HCT116 (cell line): Measurements from ENCODE around the gene VWA5B1. TPM values are rescaled to one million over a fixed set of nuclear protein-coding genes. Genes with fewer than 3 reads are reported as not detected.
"Not testable (repeated sequence)": the region's sequence is repeated elsewhere in the genome, so short reads cannot be mapped to it uniquely, and the experiment has no call there.

ENCODE experiments used
- ATAC-seq: fragments of 200-7000 bp; cut with Tn5 transposase; 2 replicates; pipeline ENCODE4 v1.9.1; 2020; ENCODE audit warnings: mild to moderate bottlenecking, moderate library complexity
- BruUV-seq: library from RNA; stranded (reverse); fragments of 400-500 nt; replicated peaks from 2 replicates; lab custom pipeline; 2021; lab: Mats Ljungman, UMichigan
- CTCF ChIA-PET: fragments of 300-600 bp; sonication (Branson Sonifier 250); formaldehyde crosslinking; loops from one replicate; lab custom pipeline; 2021; ENCODE audit warnings: antibody characterized with exemption; lab: Charles Lee
- POLR2A ChIA-PET: fragments of 300-600, 350-600 bp; sonication (Branson Sonifier 250); formaldehyde crosslinking; loops from one replicate; lab custom pipeline; 2021; ENCODE audit warnings: antibody characterized with exemption; lab: Charles Lee
- RAD21 ChIA-PET, 2 experiments: fragments of 300-600 bp; sonication (Branson Sonifier 250); formaldehyde crosslinking; loops; one replicate each; lab custom pipeline; 2023; ENCODE audit warnings: low total read pairs in 2 of 2; ENCODE audit not compliant: uncharacterized antibody in 2 of 2, unreplicated experiment in 2 of 2, low non-redundant PET in 1 of 2; lab: Charles Lee
- DNase-seq: peaks from one replicate; pipeline ENCODE4 v3.0.0-alpha.2; 2010; ENCODE audit warnings: low read depth, low spot score
- H2AFZ ChIP-seq: fragments of 200-600 bp; shearing (Covaris generic), sonication (generic); 2 replicates; pipeline ENCODE4 v1.6.1; 2017; ENCODE audit warnings: low read depth, mixed run types, mixed read lengths, antibody characterized with exemption, low read length; ENCODE audit not compliant: poor library complexity, severe bottlenecking
- H3K27ac ChIP-seq: 2 replicates; pipeline ENCODE4 v1.5.1; 2012; ENCODE audit warnings: low read depth, low read length
- H3K27me3 ChIP-seq: fragments of 200-600 bp; sonication (generic); 2 replicates; pipeline ENCODE4 v1.6.1; 2016; ENCODE audit warnings: mixed run types, low read length, mixed read lengths; ENCODE audit not compliant: insufficient read depth
- H3K36me3 ChIP-seq, 2 experiments: fragments of 200-500 bp in 1 of 2; fragments of 200-600 bp in 1 of 2; sonication (Bioruptor generic) in 1 of 2; sonication (generic) in 1 of 2; 2 replicates each; pipeline versions ENCODE4 v1.5.1 to v1.6.1; 2014 to 2016; ENCODE audit warnings: low read length in 2 of 2, inconsistent platforms in 1 of 2, mixed read lengths in 1 of 2, mixed run types in 1 of 2; ENCODE audit not compliant: insufficient read depth in 2 of 2, control insufficient read depth in 1 of 2
- H3K4me1 ChIP-seq, 2 experiments: fragments of 200-600 bp in 1 of 2; sonication (generic) in 1 of 2; 2 replicates each; pipeline versions ENCODE4 v1.5.1 to v1.6.1; 2012 to 2017; ENCODE audit warnings: low read length in 2 of 2, inconsistent platforms in 1 of 2, mild to moderate bottlenecking in 1 of 2, mixed read lengths in 1 of 2, mixed run types in 1 of 2, moderate library complexity in 1 of 2; ENCODE audit not compliant: insufficient read depth in 2 of 2, control insufficient read depth in 1 of 2
- H3K4me2 ChIP-seq: fragments of 200-600 bp; sonication (generic); 2 replicates; pipeline ENCODE4 v1.6.1; 2017; ENCODE audit warnings: mixed run types, low read length, mixed read lengths
- H3K4me3 ChIP-seq, 2 experiments: fragments of 200-600 bp in 1 of 2; sonication (generic) in 1 of 2; replicated peaks in 1 of 2; 2 replicates each; pipeline ENCODE4 v1.5.1; 2011 to 2016; ENCODE audit warnings: low read length in 2 of 2, control low read depth in 1 of 2, low read depth in 1 of 2, mild to moderate bottlenecking in 1 of 2, mixed read lengths in 1 of 2, mixed run types in 1 of 2
- H3K79me2 ChIP-seq: fragments of 200-600 bp; sonication (generic); 2 replicates; pipeline ENCODE4 v1.6.1; 2017; ENCODE audit warnings: mild to moderate bottlenecking, mixed run types, low read length, moderate library complexity, mixed read lengths; ENCODE audit not compliant: insufficient read depth
- H3K9ac ChIP-seq: fragments of 200-600 bp; sonication (generic); 2 replicates; pipeline ENCODE4 v1.6.1; 2016; ENCODE audit warnings: low read length, mixed read lengths
- H3K9me2 ChIP-seq: fragments of 200-600 bp; sonication (generic), shearing (Covaris generic); 2 replicates; pipeline ENCODE4 v1.6.1; 2017; ENCODE audit warnings: mixed run types, mild to moderate bottlenecking, moderate library complexity; ENCODE audit not compliant: insufficient read depth
- H3K9me3 ChIP-seq, 2 experiments: fragments of 200-500 bp in 1 of 2; fragments of 200-600 bp in 1 of 2; sonication (Bioruptor generic) in 1 of 2; sonication (generic) in 1 of 2; 2 replicates each; pipeline ENCODE4 v1.6.1; 2014 to 2017; ENCODE audit warnings: low read length in 2 of 2, mixed read lengths in 2 of 2, inconsistent platforms in 1 of 2, low read depth in 1 of 2, mild to moderate bottlenecking in 1 of 2, mixed run types in 1 of 2, moderate library complexity in 1 of 2; ENCODE audit not compliant: control insufficient read depth in 1 of 2, insufficient read depth in 1 of 2
- H4K20me1 ChIP-seq: fragments of 200-600 bp; sonication (generic), shearing (Covaris generic); 2 replicates; pipeline ENCODE4 v1.6.1; 2017; ENCODE audit warnings: mixed run types, mild to moderate bottlenecking, moderate library complexity; ENCODE audit not compliant: insufficient read depth
- CEBPB ChIP-seq: IDR thresholded peaks from 2 replicates; pipeline ENCODE4 v1.6.1; 2012; ENCODE audit warnings: low read depth
- EGR1 ChIP-seq: IDR thresholded peaks from 2 replicates; pipeline ENCODE4 v1.6.1; 2012; ENCODE audit warnings: low read depth
- ELF1 ChIP-seq: IDR thresholded peaks from 2 replicates; pipeline ENCODE4 v1.6.1; 2012; ENCODE audit warnings: low read depth, borderline replicate concordance
- EZH2 ChIP-seq: fragments of 200-600 bp; sonication (generic); IDR thresholded peaks from 2 replicates; pipeline ENCODE4 v1.6.1; 2017; ENCODE audit warnings: antibody characterized with exemption, mixed run types
- EZH2phosphoT487 ChIP-seq: fragments of 200-600 bp; IDR thresholded peaks from 2 replicates; pipeline ENCODE4 v1.6.1; 2018; ENCODE audit warnings: antibody characterized with exemption, borderline replicate concordance
- JUND ChIP-seq: IDR thresholded peaks from 2 replicates; pipeline ENCODE4 v1.6.1; 2012
- POLR2A ChIP-seq: IDR thresholded peaks from 2 replicates; pipeline ENCODE4 v1.7.0; 2011; ENCODE audit warnings: borderline replicate concordance; ENCODE audit not compliant: insufficient read depth, insufficient read length; ENCODE audit errors: extremely low read depth
- SIN3A ChIP-seq: IDR thresholded peaks from 2 replicates; pipeline ENCODE4 v1.6.1; 2012; ENCODE audit warnings: low read depth
- SP1 ChIP-seq: IDR thresholded peaks from 2 replicates; pipeline ENCODE4 v1.6.1; 2012; ENCODE audit warnings: low read depth
- SRF ChIP-seq: IDR thresholded peaks from 2 replicates; pipeline ENCODE4 v1.6.1; 2012; ENCODE audit warnings: low read depth
- TCF7L2 ChIP-seq: IDR thresholded peaks from 2 replicates; pipeline ENCODE4 v1.7.0; 2011; ENCODE audit warnings: borderline replicate concordance, inconsistent platforms; ENCODE audit not compliant: insufficient read depth, insufficient read length; ENCODE audit errors: extremely low read depth
- ZFX ChIP-seq: fragments of 450-650 bp; IDR thresholded peaks from 2 replicates; pipeline ENCODE4 v1.6.1; 2017
- ZNF274 ChIP-seq: fragments of 200-500 bp; sonication (Bioruptor generic); IDR thresholded peaks from 2 replicates; pipeline ENCODE4 v1.6.1; 2014; ENCODE audit warnings: mild to moderate bottlenecking, low read depth, low read length, inconsistent platforms
- intact Hi-C: fragments of 100-400 bp; cut with micrococcal nuclease; formaldehyde crosslinking; loops from 2 replicates; pipeline ENCODE4 v1.10.0; 2022
- total RNA-seq: library from RNA; stranded (reverse); gene quantifications from one replicate; pipeline ENCODE4 v1.2.1, GENCODE V29; 2021; ENCODE audit not compliant: unreplicated experiment
- TF ChIP-seq, protein P1 (sequence below): IDR thresholded peaks from 2 replicates; pipeline ENCODE4 v1.6.1; 2011; ENCODE audit warnings: mild to moderate bottlenecking, low read length, moderate library complexity; ENCODE audit not compliant: insufficient replicate concordance; ENCODE audit errors: extremely low read depth
- TF ChIP-seq, protein P2 (sequence below): IDR thresholded peaks from 2 replicates; pipeline ENCODE4 v1.6.1; 2012

The VWA5B1 gene
- total RNA-seq, 1 experiment from 2014 or later = not detected

DNA sequence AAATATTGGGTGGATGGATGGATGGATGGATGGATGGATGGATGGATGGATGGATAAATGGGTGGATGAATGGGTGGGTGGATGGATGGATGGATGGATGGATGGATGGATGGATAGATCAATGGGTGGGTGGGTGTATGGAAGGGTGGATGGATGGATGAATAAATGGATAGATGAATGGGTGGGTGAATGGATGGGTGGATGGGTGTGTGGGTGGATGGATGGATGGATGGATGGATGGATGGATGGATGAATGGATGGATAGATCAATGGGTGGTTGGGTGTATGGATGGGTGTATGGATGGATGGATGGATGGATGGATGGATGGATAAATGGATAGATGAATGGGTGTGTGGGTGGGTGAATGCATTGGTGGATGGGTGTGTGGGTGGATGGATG lies 17.0 kb upstream of the VWA5B1 start:
- H3K4me1 ChIP-seq, POLR2A ChIA-PET, BruUV-seq, H3K27ac ChIP-seq, H3K79me2 ChIP-seq, H3K4me3 ChIP-seq, DNase-seq, RAD21 ChIA-PET, H3K9me3 ChIP-seq, H3K9me2 ChIP-seq, H2AFZ ChIP-seq, H3K27me3 ChIP-seq, ATAC-seq, H3K4me2 ChIP-seq, intact Hi-C loops, H3K36me3 ChIP-seq, CTCF ChIA-PET, H4K20me1 ChIP-seq, H3K9ac ChIP-seq: not testable (repeated sequence)

DNA sequence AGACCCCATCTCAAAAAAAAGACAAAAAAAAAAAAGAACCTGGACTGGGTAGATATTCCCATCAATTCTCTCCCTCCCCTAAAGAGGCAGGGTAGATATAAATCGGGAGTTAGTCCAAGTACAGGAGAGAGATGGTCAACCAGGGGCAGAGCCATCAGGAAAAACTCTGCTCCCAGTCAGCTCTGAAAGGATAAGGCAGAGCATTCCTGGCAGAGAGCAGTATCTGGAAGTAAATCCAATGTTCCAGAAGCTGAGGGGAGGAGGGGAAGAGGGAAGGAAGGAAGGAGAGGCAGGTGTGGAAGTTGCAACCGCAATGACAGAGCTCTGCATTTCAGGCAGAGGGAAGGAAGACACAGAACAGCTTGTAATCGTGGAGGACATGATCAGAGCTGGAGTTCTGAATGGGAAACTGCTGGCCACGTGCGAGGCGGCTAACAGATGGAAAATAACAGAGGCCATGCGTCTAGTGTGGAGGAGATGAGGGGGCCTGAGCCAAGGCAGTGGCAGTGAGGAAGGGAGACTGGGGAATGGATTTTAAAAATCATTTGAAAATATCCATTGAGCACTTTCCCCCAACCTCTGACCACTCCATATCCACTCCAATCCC lies 15.3 kb upstream of the VWA5B1 start:
- H3K36me3 ChIP-seq = no peaks in the 10 kb centered on the region
- ChIA-PET POLR2A (no interaction called here), RAD21 (no interaction called here), CTCF (no interaction called here)
- H3K4me3 ChIP-seq = no peak overlapping the region
- intact Hi-C loops = no loop called here
- no peak overlapping the region for H2AFZ ChIP-seq
- H3K4me2 ChIP-seq = no peak overlapping the region
- no peak overlapping the region for H3K27ac ChIP-seq
- peaks cover 7% of the 10 kb centered on the region; the same call in 1 of the 2 replicates for H3K27me3 ChIP-seq
- no peaks in the 10 kb centered on the region for H4K20me1 ChIP-seq
- no peaks in the 10 kb centered on the region for H3K9me2 ChIP-seq
- H3K4me1 ChIP-seq = peaks cover 2 to 11% of the 10 kb centered on the region in 2 experiments; a peak in 2 of 4 replicates
- DNase-seq (no peak), ATAC-seq (no peak)
- no peaks in the 10 kb centered on the region for H3K9me3 ChIP-seq
- no peaks in the 10 kb centered on the region for H3K79me2 ChIP-seq
- no peak overlapping the region for H3K9ac ChIP-seq
- no peak for TF ChIP-seq CEBPB
- no peak for TF ChIP-seq EZH2
- no peak for TF ChIP-seq JUND
- no peak for TF ChIP-seq SP1
- TF ChIP-seq SIN3A = no peak
- no peak for TF ChIP-seq EZH2phosphoT487
- no peak for TF ChIP-seq ELF1
- TF ChIP-seq TCF7L2 = no peak
- TF ChIP-seq ZFX = no peak
- TF ChIP-seq, protein P1, sequence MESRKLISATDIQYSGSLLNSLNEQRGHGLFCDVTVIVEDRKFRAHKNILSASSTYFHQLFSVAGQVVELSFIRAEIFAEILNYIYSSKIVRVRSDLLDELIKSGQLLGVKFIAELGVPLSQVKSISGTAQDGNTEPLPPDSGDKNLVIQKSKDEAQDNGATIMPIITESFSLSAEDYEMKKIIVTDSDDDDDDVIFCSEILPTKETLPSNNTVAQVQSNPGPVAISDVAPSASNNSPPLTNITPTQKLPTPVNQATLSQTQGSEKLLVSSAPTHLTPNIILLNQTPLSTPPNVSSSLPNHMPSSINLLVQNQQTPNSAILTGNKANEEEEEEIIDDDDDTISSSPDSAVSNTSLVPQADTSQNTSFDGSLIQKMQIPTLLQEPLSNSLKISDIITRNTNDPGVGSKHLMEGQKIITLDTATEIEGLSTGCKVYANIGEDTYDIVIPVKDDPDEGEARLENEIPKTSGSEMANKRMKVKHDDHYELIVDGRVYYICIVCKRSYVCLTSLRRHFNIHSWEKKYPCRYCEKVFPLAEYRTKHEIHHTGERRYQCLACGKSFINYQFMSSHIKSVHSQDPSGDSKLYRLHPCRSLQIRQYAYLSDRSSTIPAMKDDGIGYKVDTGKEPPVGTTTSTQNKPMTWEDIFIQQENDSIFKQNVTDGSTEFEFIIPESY = no peak
- no peak for TF ChIP-seq POLR2A
- no peak for TF ChIP-seq ZNF274
- no peak for TF ChIP-seq EGR1
- TF ChIP-seq SRF = no peak
- TF ChIP-seq, protein P2, sequence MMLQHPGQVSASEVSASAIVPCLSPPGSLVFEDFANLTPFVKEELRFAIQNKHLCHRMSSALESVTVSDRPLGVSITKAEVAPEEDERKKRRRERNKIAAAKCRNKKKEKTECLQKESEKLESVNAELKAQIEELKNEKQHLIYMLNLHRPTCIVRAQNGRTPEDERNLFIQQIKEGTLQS = no peak
- BruUV-seq = no TSS peak
